Measurements from ENCODE around the gene TXNRD2.

DNA sequence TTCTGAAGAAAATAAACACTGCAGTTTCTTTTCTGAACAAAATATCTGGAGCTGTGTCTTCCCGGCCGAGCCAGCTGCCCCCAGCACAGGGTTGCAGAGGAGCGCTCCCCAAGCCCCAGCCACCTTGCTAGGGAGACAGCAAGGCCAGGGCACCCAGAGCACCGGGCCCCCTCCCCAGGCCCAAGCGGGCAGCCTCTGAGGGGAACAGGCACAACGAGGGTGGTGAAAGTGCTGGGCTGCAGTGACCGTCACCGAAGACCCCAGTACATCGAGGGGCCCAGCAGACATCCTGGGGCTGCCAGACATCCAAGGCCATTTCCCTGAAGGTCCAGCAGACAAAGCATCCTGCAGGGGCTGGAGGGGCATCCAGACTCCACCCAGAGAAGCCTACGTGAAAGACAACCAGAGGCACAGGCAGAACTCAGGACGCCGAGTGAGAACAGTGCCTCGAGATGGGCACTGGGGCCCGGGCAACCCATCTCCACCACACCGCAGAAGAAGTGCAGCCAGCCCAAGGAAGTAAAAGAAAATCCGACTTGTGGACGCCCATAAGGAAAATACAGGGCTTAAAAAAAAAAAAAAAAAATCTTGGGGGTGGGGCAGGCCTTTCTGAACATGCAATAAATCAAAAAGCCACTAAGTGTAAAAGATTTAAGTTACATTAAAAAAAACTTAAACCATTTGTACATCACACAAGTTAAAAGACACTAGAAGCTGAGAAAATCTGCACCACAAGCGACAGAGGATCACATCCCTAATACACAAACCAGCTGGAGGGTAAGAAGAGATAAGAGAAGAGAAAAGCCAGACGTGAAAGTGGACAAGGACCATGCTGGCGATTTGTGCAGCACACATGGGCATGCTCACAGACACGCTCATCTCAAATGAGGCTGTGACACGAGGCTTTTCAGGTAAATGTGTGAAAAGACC, 36.0 kb downstream of the TXNRD2 start:
- TF ChIP-seq POLR2A (IDR thresholded peaks at IDR 0.05; ENCODE audit: low read depth, low read length) (no peak), TAF1 (IDR thresholded peaks at IDR 0.05; ENCODE audit: low read depth, low read length) (no peak), POLR2AphosphoS5 (IDR thresholded peaks at IDR 0.05; ENCODE audit: low read depth, low read length) (no peak), SPI1 (IDR thresholded peaks at IDR 0.05; ENCODE audit: low read depth, low read length) (no peak), PAX5 (IDR thresholded peaks at IDR 0.05; ENCODE audit: insufficient read depth, low read length, severe bottlenecking) (no peak)
